Measurements from ENCODE around the gene TMEM150B.

TMEM150B gene

DNA sequence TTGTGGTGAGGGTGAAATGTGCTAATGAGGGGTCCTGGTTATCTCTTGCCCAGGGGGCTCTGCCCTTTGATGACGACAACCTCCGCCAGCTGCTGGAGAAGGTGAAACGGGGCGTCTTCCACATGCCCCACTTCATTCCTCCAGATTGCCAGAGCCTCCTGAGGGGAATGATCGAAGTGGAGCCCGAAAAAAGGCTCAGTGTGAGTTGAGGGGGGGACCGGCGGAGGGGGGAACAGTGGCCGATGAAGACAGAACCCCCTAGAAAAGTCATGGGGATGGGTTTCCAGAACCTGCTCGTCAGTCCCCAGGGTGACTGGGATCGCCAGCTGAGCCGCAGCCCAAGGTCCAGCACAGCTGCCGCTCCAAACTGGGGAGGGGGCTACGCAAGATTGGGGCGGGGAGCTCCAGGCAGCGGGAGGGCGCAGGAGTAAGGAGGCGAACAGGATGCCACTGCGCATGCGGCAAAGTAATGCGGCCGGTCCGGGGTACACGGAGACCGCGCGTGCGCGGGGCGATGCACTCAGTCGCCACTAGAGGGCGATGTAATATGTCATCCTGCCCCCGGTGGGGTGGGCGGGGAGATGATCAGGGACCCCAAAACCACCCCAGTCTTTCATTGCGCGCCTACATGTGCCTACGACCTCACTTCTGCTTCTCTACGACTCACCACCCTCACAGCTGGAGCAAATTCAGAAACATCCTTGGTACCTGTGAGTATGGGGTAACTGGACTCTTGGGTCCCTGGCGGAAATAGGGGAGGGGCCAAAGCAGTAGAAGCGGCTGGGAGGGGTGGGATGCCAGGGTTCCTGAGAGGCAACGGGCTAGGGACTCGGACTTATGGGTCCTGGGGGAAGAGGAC lies 23.5 kb downstream of the TMEM150B start:
- FAIRE-seq (no peak), DNase-seq (ENCODE audit: insufficient read length, low spot score) (peak; percentile 100)
- peak; percentile 26; the same call in 1 of the 2 replicates for TF ChIP-seq POLR2A (IDR thresholded peaks at IDR 0.05; ENCODE audit: low read depth, low read length)

- no peak for DNase-seq (ENCODE audit: insufficient read length, low spot score)
- no peak for FAIRE-seq
Observed at GRCh38 chr19:55300886-55301458, 24.2 kb downstream of the TMEM150B start.

DNA sequence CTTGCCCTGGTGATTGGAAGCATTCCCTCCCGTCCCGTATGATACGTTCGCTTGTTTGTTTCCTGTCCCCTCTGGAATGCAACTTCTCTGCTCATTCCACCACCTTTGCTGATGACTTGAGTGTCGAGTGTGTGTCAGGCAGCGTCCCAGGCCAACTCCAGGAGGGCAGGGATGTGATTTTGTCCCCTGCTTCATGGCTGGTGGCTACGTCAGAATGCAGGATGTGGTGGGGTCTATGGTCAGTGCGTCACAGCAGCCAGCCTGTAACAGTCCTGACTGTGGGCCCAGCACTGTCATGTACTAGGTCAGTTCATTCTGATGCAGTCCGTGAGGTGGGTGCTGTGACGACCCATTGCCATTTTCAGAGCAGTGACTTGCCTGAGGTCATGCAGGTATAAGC lies 25.1 kb downstream of the TMEM150B start:
- no peak; the same call in 1 of the 2 replicates for TF ChIP-seq POLR2A (IDR thresholded peaks at IDR 0.05; ENCODE audit: low read depth, low read length)
- FAIRE-seq = no peak

More at GRCh38 chr19:55300886-55301458, 24.2 kb downstream of the TMEM150B start:
- no peak for TF ChIP-seq POLR2A (IDR thresholded peaks at IDR 0.05; ENCODE audit: low read depth, low read length)

DNA sequence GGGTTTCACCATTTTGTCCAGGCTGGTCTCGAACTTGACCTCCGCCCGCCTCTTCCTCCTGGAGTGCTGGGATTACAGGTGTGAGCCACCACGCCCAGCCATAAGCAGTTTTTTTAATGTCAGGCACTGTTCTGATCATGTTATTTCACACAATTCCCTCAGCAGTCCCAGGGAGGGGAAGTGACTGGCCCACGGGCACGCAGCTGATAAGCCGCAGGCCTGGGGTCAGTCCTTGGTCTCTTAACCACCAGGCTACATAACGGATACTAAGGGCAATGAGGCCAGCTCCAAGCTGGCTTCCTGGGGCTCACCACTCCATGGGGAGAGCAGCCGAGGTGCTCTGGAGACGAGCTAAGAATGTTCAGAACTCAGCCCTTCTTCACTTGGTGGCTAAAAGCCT lies 27.9 kb downstream of the TMEM150B start:
- FAIRE-seq = no peak
- DNase-seq (ENCODE audit: insufficient read length, low spot score) = no peak
- TF ChIP-seq POLR2A (IDR thresholded peaks at IDR 0.05; ENCODE audit: low read depth, low read length) = no peak

More for the DNA sequence above, 25.1 kb downstream of the TMEM150B start:
- no peak for DNase-seq (ENCODE audit: insufficient read length, low spot score)

- TF ChIP-seq POLR2A (IDR thresholded peaks at IDR 0.05; ENCODE audit: low read depth, low read length) = no peak
- DNase-seq (ENCODE audit: insufficient read length, low spot score) (peak; percentile 79), FAIRE-seq (no peak)
Observed at GRCh38 chr19:55289117-55289796, 35.9 kb downstream of the TMEM150B start.

DNA sequence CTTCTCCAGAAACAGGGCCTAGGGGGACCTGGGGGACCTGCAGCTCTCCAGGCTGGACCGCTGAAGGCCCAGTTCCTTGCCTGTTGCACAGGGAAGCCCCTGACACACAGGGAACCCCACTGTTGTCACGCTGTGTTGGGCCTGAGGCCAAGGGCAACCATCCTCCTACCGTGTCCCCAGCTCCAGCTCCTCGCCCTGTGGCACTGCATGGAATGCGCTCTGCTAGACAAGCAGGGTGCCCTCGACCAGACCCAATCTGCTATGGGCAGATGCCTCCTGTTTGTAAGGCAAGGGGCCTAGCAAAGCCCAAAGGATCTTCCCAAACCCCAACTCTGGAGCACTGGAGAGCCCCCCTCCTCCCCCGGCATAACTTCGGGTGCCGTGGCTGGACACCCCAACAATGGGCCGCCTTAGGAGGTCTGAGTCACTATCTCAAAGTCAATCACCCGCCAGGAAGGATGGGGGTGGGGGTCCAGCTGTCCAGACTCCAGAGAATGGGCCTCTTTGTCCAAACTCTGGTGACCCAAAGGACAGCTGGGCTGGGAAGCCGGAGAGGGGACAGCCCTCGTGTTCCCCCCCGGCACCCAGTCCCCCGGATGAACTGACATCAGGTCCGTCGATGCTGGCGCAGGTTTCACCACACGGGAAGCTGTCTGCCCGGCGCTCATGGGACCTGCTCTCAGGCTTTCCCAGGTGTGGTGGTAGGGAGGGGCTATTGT lies 37.6 kb downstream of the TMEM150B start:
- FAIRE-seq (no peak), DNase-seq (ENCODE audit: insufficient read length, low spot score) (no peak)
- no peak for TF ChIP-seq POLR2A (IDR thresholded peaks at IDR 0.05; ENCODE audit: low read depth, low read length)

DNA sequence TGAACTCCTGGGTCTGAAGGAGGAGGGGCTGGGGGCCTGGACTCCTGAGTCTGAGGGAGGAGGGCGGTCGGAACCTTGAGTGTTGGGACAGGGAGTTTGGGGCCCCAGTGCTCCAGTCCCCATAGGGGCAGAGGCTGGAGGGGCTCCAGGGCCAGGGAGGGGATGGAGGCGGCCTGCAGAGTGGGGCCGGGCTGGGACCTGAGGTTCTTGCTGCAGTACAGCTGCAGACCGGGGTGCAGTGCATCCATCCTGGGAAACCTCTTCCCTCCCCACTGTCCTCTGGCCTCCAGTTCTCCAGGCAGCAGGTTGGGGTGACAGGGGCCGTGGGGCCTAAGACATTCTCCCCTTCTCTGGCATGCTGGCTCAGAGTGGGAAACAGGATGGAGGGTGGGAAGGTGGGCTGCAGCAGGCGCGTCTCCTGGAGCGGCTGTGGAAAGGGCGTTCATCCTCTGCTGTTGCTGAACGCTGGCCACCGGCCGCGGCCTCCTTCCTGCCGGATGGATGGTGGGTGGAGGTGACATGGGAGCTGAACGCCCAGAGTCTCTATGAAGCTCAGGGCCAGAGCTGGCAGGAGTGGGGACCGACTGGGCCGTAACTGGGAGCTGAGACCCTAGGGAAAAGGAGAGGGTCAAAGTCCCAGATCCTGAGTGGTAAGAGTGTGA lies 39.8 kb downstream of the TMEM150B start:
- DNase-seq (ENCODE audit: insufficient read length, low spot score) (no peak), FAIRE-seq (no peak)
- no peak for TF ChIP-seq POLR2A (IDR thresholded peaks at IDR 0.05; ENCODE audit: low read depth, low read length)

DNA sequence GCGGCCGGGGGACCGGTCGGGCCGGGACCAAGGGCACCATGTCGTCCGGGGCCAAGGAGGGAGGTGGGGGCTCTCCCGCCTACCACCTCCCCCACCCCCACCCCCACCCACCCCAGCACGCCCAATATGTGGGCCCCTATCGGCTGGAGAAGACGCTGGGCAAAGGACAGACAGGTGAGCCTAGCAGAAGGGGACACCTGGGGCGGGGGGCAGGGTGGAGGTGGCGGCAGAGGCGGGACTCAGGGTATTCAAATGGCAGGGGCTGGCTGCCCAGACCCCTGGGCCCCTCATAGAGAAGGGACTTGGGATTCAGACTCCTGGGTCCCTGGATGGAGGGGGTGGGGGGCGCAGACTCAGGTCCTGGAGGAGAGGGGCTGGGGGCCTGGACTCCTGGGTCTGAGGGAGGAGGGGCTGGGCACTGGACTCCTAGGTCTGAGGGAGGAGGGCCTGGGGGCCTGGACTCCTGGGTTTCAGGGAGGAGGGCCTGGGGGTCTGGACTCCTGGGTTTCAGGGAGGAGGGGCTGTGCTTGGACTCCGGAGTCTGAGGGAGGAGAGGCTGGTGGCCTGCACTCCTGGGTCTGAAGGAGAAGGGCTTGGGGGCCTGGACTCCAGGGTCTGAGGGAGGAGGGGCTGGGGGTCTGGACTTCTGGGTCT lies 40.6 kb downstream of the TMEM150B start:
- no peak for TF ChIP-seq POLR2A (IDR thresholded peaks at IDR 0.05; ENCODE audit: low read depth, low read length)
- DNase-seq (ENCODE audit: insufficient read length, low spot score) (no peak), FAIRE-seq (no peak)

- DNase-seq (ENCODE audit: insufficient read length, low spot score) = peak; percentile 93
- no peak for FAIRE-seq
- TF ChIP-seq POLR2A (IDR thresholded peaks at IDR 0.05; ENCODE audit: low read depth, low read length) = 0 out of 2 replicates have a peak, but pooled peaks have one; percentile 22
Observed at GRCh38 chr19:55283548-55284377, 41.4 kb downstream of the TMEM150B start, which contains the start of gene BRSK1. TSS of gene BRSK1 (plus strand) at chr19:55283997. CDS start at chr19:55284443, 446 bp downstream.

- DNase-seq (ENCODE audit: insufficient read length, low spot score) = peak; percentile 99
- peak; percentile 45 for FAIRE-seq
- peak; percentile 58; the same call in 1 of the 2 replicates for TF ChIP-seq POLR2A (IDR thresholded peaks at IDR 0.05; ENCODE audit: low read depth, low read length)
Observed at GRCh38 chr19:55279770-55280643, 45.1 kb downstream of the TMEM150B start, which contains the start of gene HSPBP1. TSS of gene HSPBP1 (minus strand) at chr19:55280110. CDS start at chr19:55279608, 502 bp downstream.

DNA sequence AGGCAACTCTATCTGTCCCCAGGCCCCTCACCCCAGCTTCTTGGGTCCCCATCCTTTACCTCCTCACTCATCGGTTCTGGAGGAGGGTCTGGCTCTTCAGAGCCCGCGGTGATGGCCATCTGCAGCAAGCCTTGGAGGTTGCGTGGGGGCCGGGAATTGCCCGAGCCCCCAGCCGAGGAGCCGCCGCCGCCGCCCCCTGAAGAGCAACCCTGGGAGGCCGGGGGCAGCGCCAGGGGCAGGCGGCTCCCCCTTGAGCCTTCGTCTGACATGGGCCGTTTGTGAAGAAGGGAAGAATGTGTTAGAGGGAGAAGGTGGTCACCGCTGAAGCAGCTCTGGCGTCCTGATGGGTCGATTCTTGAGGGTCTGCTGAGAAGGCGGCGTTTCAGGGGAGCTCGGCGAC lies 45.8 kb downstream of the TMEM150B start:
- FAIRE-seq (no peak), DNase-seq (ENCODE audit: insufficient read length, low spot score) (no peak)
- TF ChIP-seq POLR2A (IDR thresholded peaks at IDR 0.05; ENCODE audit: low read depth, low read length) = no peak

Measured in H54 (cell line).